ENCODE data around the gene TYRP1.
"Not testable (repeated sequence)": the region's sequence is repeated elsewhere in the genome, so short reads cannot be mapped to it uniquely, and the experiment has no call there.

DNA sequence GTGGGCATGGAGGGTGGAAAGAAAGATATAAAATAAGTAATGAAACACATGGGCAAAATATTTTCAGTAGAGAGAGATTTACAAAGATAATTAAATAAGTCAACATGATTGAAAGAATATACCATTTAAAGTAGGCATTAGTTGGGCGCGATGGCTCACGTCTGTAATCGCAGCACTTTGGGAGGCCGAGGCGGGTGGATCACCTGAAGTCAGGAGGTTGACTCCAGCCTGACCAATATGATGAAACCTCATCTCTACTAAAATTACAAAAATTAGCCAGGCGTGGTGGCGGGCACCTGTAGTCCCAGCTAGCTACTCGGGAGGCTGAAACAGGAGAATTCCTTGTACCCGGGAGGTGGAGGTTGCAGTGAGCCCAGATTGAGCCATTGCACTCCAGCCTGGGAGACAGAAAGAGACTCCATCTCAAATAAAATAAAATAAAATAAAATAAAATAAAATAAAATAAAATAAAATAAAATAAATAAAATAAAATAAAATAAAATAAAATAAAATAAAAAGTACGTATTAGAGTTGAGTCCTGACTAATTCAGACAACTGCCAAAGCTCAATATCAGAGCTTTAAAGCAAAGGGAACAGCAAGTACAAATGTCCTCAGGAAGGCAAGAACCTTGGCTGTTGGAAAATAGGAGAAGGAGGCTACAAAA, 15.6 kb upstream of the TYRP1 start:
- TF ChIP-seq, protein P1, sequence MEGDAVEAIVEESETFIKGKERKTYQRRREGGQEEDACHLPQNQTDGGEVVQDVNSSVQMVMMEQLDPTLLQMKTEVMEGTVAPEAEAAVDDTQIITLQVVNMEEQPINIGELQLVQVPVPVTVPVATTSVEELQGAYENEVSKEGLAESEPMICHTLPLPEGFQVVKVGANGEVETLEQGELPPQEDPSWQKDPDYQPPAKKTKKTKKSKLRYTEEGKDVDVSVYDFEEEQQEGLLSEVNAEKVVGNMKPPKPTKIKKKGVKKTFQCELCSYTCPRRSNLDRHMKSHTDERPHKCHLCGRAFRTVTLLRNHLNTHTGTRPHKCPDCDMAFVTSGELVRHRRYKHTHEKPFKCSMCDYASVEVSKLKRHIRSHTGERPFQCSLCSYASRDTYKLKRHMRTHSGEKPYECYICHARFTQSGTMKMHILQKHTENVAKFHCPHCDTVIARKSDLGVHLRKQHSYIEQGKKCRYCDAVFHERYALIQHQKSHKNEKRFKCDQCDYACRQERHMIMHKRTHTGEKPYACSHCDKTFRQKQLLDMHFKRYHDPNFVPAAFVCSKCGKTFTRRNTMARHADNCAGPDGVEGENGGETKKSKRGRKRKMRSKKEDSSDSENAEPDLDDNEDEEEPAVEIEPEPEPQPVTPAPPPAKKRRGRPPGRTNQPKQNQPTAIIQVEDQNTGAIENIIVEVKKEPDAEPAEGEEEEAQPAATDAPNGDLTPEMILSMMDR (conservative IDR thresholded peaks at IDR 0.05; ENCODE audit: low read length): not testable (repeated sequence)
- not testable (repeated sequence) for TF ChIP-seq EZH2phosphoT487 (IDR thresholded peaks at IDR 0.05; ENCODE audit: borderline replicate concordance, low read depth, low read length)
